GM12878 (cell line): ENCODE data around the gene TICRR. TPM values are rescaled to one million over a fixed set of nuclear protein-coding genes. Genes with fewer than 3 reads are reported as not detected.
A peak's percentile ranks its signal among the peaks of the same experiment; 100 is the strongest.

Experiments used
- ATAC-seq: fragments of 200-7000 bp; cut with Tn5 transposase; 3 replicates; pipeline ENCODE4 v1.9.1; 2020; ENCODE audit warnings: mild to moderate bottlenecking, moderate library complexity
- BruUV-seq: library from RNA; stranded (reverse); fragments of 400-500 nt; replicated peaks from 2 replicates; lab custom pipeline; 2021; lab: Mats Ljungman, UMichigan
- CTCF ChIA-PET: fragments of 300-600 bp; sonication (Branson Sonifier 250); formaldehyde crosslinking; extraction: SDS; loops from one replicate; lab custom pipeline; 2021; ENCODE audit warnings: inconsistent platforms; lab: Yijun Ruan, JAX
- POLR2A ChIA-PET: fragments of 350-600 bp; formaldehyde crosslinking; extraction: SDS; loops from one replicate; lab custom pipeline; 2021; ENCODE audit warnings: inconsistent platforms; lab: Charles Lee
- RAD21 ChIA-PET: fragments of 300-600 bp; sonication (Branson Sonifier 250); formaldehyde crosslinking; loops from one replicate; lab custom pipeline; 2023; ENCODE audit warnings: antibody characterized with exemption; ENCODE audit not compliant: unreplicated experiment; lab: Charles Lee
- SMC1A ChIA-PET: fragments of 300-600 bp; sonication (Branson Sonifier 250); formaldehyde crosslinking; loops from one replicate; lab custom pipeline; 2023; ENCODE audit not compliant: unreplicated experiment, uncharacterized antibody; lab: Charles Lee
- DNase-seq: peaks from one replicate; pipeline ENCODE4 v3.0.0-alpha.2; 2011; ENCODE audit warnings: low read depth, low spot score
- FAIRE-seq: peaks from 3 replicates; lab custom pipeline; 2011; peaks lifted over from hg19 to GRCh38; lab: Jason Lieb, UNC
- H2AFZ ChIP-seq: 2 replicates; pipeline ENCODE4 v1.6.0; 2011; ENCODE audit warnings: low read depth, low read length, control low read depth; ENCODE audit not compliant: control insufficient read depth
- H3K27ac ChIP-seq: 2 replicates; pipeline ENCODE4 v1.5.1; 2011; ENCODE audit warnings: control low read depth; ENCODE audit not compliant: control insufficient read depth, insufficient read depth
- H3K27me3 ChIP-seq, 2 experiments: replicated peaks in 1 of 2; 2 replicates each; pipeline versions ENCODE4 v1.6.0 to v1.6.1; 2011; ENCODE audit warnings: low read length in 1 of 2; ENCODE audit not compliant: control insufficient read depth in 2 of 2, insufficient read depth in 2 of 2
- H3K36me3 ChIP-seq, 2 experiments: 2 replicates each; pipeline ENCODE4 v1.5.1; 2011; ENCODE audit warnings: low read length in 1 of 2; ENCODE audit not compliant: control insufficient read depth in 2 of 2, insufficient read depth in 2 of 2
- H3K4me1 ChIP-seq: 2 replicates; pipeline ENCODE4 v1.6.1; 2011; ENCODE audit warnings: mild to moderate bottlenecking, low read length, moderate library complexity, mixed read lengths; ENCODE audit not compliant: control insufficient read depth, insufficient read depth
- H3K4me2 ChIP-seq: 2 replicates; pipeline ENCODE4 v1.6.0; 2011; ENCODE audit warnings: control low read depth; ENCODE audit not compliant: control insufficient read depth, insufficient read depth
- H3K4me3 ChIP-seq: fragments of 200-600 bp; sonication (generic); 2 replicates; pipeline ENCODE4 v1.5.1; 2016
- H3K79me2 ChIP-seq: 2 replicates; pipeline ENCODE4 v1.6.0; 2011; ENCODE audit warnings: low read length; ENCODE audit not compliant: control insufficient read depth, insufficient read depth
- H3K9ac ChIP-seq: 2 replicates; pipeline ENCODE4 v1.8.0; 2011; ENCODE audit warnings: low read length, control low read depth, mixed read lengths; ENCODE audit not compliant: control insufficient read depth, insufficient read depth
- H3K9me3 ChIP-seq: replicated peaks from 3 replicates; pipeline ENCODE4 v1.5.1; 2011; ENCODE audit warnings: mild to moderate bottlenecking, low read length; ENCODE audit not compliant: control insufficient read depth, insufficient read depth
- H4K20me1 ChIP-seq: 2 replicates; pipeline ENCODE4 v1.6.0; 2011; ENCODE audit not compliant: control insufficient read depth, insufficient read depth
- CBX3 ChIP-seq: fragments of 200-600 bp; sonication (generic); IDR thresholded peaks from 2 replicates; pipeline ENCODE4 v1.6.1; 2016; ENCODE audit warnings: low read depth, borderline replicate concordance
- FOXM1 ChIP-seq: IDR thresholded peaks from 2 replicates; pipeline ENCODE4 v1.6.1; 2012; ENCODE audit warnings: low read depth, mild to moderate bottlenecking, inconsistent platforms, low read length, moderate library complexity
- HCFC1 ChIP-seq: fragments of 150-350 bp; IDR thresholded peaks from 2 replicates; pipeline ENCODE4 v1.6.1; 2014; ENCODE audit warnings: low read length
- HDAC6 ChIP-seq: fragments of 200-600 bp; sonication (generic); IDR thresholded peaks from one replicate; pipeline ENCODE4 v1.8.0; 2017; ENCODE audit warnings: antibody characterized with exemption; ENCODE audit not compliant: unreplicated experiment
- MYC ChIP-seq: IDR thresholded peaks from 2 replicates; pipeline ENCODE4 v1.6.1; 2011; ENCODE audit warnings: mild to moderate bottlenecking, low read length, moderate library complexity, inconsistent platforms; ENCODE audit not compliant: insufficient read depth, insufficient replicate concordance, insufficient read length, severe bottlenecking
- NFYA ChIP-seq: IDR thresholded peaks from 2 replicates; pipeline ENCODE4 v1.6.1; 2011; ENCODE audit warnings: low read depth, mild to moderate bottlenecking, low read length, improper control_type of control experiment, borderline replicate concordance
- NR2C2 ChIP-seq: IDR thresholded peaks from 2 replicates; pipeline ENCODE4 v1.6.1; 2011; ENCODE audit warnings: borderline replicate concordance, low read depth; ENCODE audit not compliant: control insufficient read depth, insufficient read length
- SMAD5 ChIP-seq: IDR thresholded peaks from 2 replicates; pipeline ENCODE4 v1.6.1; 2016; ENCODE audit warnings: antibody characterized with exemption, low read depth
- TAF1 ChIP-seq: IDR thresholded peaks from 2 replicates; pipeline ENCODE4 v1.6.1; 2011; ENCODE audit warnings: mild to moderate bottlenecking, low read depth, low read length, borderline replicate concordance
- TCF12 ChIP-seq: IDR thresholded peaks from 2 replicates; pipeline ENCODE4 v1.6.1; 2011; ENCODE audit warnings: low read depth, mild to moderate bottlenecking, low read length
- ZNF274 ChIP-seq: IDR thresholded peaks from one replicate; pipeline ENCODE4 v1.8.0; 2011; ENCODE audit not compliant: insufficient read length, insufficient read depth
- WGBS: methylation state at CpG from one replicate; pipeline ENCODE4 v1.1.6; 2016; ENCODE audit warnings: low lambda C conversion rate; ENCODE audit not compliant: insufficient replicate concordance, insufficient coverage; ENCODE audit errors: missing lambda C conversion rate; 5-methylcytosine and 5-hydroxymethylcytosine counted together
- in situ Hi-C: fragments of 300-500 bp; cut with MboI; formaldehyde crosslinking; loops from 9 replicates; pipeline ENCODE4 v1.14.3; 2018; ENCODE audit warnings: mixed read lengths
- intact Hi-C: fragments of 100-400 bp; cut with micrococcal nuclease; formaldehyde crosslinking; loops from one replicate; pipeline ENCODE4 v1.14.2; 2022; ENCODE audit not compliant: unreplicated experiment
- polyA plus RNA-seq, 11 experiments: library from polyadenylated mRNA; depleted of rRNA in 4 of 11; unstranded in 6 of 11; stranded (reverse) in 5 of 11; fragments of >200 nt; fragmentation: Nextera tagmentation in 4 of 11; fragmentation: Illumina TruSeq in 1 of 11; extraction: Ambion mirVana in 4 of 11; extraction: Trizol in 1 of 11; gene quantifications; 1 replicate in 1 of 11; 2 replicates in 10 of 11; pipeline versions ENCODE4 v1.2.1 to v1.2.3, GENCODE V29; 2011 to 2016; ENCODE audit warnings: inconsistent platforms in 2 of 11, missing spikeins in 2 of 11, low read depth in 1 of 11
- total RNA-seq, 4 experiments: library from RNA; depleted of rRNA in 3 of 4; stranded (reverse); fragments of >200 nt in 3 of 4; fragmentation: Illumina TruSeq in 1 of 4; extraction: Trizol in 1 of 4; gene quantifications; 2 replicates each; pipeline versions ENCODE4 v1.2.1 to v1.2.3, GENCODE V29; 2013 to 2021
- TF ChIP-seq, protein P1 (sequence below): fragments of 150-350 bp; IDR thresholded peaks from 2 replicates; pipeline ENCODE4 v1.6.1; 2016; ENCODE audit warnings: low read depth, low read length
- TF ChIP-seq, protein P2 (sequence below): fragments of 450-650 bp; IDR thresholded peaks from 2 replicates; pipeline ENCODE4 v1.6.1; 2017; ENCODE audit warnings: borderline replicate concordance
- TF ChIP-seq, protein P3 (sequence below): IDR thresholded peaks from 2 replicates; pipeline ENCODE4 v1.6.1; 2011; ENCODE audit warnings: mild to moderate bottlenecking, low read depth, low read length, moderate library complexity; ENCODE audit not compliant: insufficient replicate concordance

The TICRR gene
- total and polyA plus RNA-seq, 10 of the 15 experiments (the other 5 are each of a cell fraction or from before 2014, with no cell fraction given), result 0.58 to 21.5 (median 11.5) TPM

DNA sequence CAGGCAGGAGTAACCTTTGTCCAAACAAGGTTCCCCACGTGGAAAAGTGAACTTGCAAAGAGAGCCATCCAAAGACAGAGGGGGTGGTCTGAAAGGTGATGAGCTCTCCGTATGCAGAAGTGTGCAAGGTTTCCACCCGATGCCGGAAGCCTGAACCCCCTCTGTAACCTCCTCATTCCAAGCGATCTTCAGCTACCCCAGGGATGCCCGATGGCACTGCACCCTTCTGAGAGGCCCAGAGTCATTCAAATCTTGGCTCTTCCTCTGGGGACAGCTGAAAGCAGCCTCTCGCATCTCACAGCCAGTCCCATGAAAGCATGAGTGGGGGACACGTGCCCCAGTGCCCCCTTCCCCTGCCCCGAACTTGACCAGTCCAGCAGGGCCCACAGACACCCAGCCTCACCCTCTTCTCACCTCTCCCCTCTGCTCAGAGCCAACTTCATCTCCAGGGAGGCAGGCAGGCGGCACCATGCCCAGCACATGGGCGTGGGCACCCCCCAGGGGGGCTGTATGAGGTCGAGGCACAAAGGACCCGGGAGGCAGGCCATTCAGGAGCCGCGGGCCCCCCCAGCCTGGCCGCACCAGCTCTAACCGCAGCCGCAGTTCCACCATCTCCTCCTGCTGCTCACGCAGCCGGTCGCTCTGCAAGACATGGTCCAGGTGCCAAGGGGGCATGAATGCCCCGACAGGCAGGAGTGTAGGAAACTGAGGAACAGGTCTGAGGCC lies 71.3 kb downstream of the TICRR start:
- H3K4me3 ChIP-seq, result no peak overlapping the region
- ATAC-seq, result peak; percentile 24
- no peak overlapping the region for H3K4me2 ChIP-seq
- no peak overlapping the region for H3K27ac ChIP-seq
- SMC1A ChIA-PET, result no interaction called here
- H3K9me3 ChIP-seq, result no peaks in the 10 kb centered on the region
- no peak for FAIRE-seq
- no peaks in the 10 kb centered on the region for H3K36me3 ChIP-seq
- no peaks in the 10 kb centered on the region for H4K20me1 ChIP-seq
- WGBS, result 34% methylated on average over 22 of the region's 22 CpGs
- H3K9ac ChIP-seq, result no peak overlapping the region
- no peaks in the 10 kb centered on the region for H3K4me1 ChIP-seq
- H2AFZ ChIP-seq, result no peak overlapping the region
- H3K79me2 ChIP-seq, result no peaks in the 10 kb centered on the region
- BruUV-seq, result no TSS peak
- no peaks in the 10 kb centered on the region for H3K27me3 ChIP-seq
- POLR2A ChIA-PET, result interaction anchor here (1.1 kb wide), 1 partner anchor 37 kb away, joined by 4 read pairs; no protein-coding TSS in a partner anchor
- intact Hi-C loops (no loop called here), in situ Hi-C loops (no loop called here)
- CTCF ChIA-PET, result interaction anchor here (0.8 to 1.6 kb wide), 2 partner anchors 61 to 92 kb away, joined by 3 read pairs; no protein-coding TSS in a partner anchor
- RAD21 ChIA-PET, result no interaction called here
- no peak for DNase-seq
- no peak for TF ChIP-seq NFYA
- TF ChIP-seq, protein P1, sequence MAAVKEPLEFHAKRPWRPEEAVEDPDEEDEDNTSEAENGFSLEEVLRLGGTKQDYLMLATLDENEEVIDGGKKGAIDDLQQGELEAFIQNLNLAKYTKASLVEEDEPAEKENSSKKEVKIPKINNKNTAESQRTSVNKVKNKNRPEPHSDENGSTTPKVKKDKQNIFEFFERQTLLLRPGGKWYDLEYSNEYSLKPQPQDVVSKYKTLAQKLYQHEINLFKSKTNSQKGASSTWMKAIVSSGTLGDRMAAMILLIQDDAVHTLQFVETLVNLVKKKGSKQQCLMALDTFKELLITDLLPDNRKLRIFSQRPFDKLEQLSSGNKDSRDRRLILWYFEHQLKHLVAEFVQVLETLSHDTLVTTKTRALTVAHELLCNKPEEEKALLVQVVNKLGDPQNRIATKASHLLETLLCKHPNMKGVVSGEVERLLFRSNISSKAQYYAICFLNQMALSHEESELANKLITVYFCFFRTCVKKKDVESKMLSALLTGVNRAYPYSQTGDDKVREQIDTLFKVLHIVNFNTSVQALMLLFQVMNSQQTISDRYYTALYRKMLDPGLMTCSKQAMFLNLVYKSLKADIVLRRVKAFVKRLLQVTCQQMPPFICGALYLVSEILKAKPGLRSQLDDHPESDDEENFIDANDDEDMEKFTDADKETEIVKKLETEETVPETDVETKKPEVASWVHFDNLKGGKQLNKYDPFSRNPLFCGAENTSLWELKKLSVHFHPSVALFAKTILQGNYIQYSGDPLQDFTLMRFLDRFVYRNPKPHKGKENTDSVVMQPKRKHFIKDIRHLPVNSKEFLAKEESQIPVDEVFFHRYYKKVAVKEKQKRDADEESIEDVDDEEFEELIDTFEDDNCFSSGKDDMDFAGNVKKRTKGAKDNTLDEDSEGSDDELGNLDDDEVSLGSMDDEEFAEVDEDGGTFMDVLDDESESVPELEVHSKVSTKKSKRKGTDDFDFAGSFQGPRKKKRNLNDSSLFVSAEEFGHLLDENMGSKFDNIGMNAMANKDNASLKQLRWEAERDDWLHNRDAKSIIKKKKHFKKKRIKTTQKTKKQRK, result no peak
- TF ChIP-seq, protein P2, sequence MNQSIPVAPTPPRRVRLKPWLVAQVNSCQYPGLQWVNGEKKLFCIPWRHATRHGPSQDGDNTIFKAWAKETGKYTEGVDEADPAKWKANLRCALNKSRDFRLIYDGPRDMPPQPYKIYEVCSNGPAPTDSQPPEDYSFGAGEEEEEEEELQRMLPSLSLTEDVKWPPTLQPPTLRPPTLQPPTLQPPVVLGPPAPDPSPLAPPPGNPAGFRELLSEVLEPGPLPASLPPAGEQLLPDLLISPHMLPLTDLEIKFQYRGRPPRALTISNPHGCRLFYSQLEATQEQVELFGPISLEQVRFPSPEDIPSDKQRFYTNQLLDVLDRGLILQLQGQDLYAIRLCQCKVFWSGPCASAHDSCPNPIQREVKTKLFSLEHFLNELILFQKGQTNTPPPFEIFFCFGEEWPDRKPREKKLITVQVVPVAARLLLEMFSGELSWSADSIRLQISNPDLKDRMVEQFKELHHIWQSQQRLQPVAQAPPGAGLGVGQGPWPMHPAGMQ, result no peak
- no peak for TF ChIP-seq FOXM1
- TF ChIP-seq, protein P3, sequence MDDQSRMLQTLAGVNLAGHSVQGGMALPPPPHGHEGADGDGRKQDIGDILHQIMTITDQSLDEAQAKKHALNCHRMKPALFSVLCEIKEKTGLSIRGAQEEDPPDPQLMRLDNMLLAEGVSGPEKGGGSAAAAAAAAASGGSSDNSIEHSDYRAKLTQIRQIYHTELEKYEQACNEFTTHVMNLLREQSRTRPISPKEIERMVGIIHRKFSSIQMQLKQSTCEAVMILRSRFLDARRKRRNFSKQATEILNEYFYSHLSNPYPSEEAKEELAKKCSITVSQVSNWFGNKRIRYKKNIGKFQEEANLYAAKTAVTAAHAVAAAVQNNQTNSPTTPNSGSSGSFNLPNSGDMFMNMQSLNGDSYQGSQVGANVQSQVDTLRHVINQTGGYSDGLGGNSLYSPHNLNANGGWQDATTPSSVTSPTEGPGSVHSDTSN, result no peak
- no peak for TF ChIP-seq CBX3
- TF ChIP-seq TCF12, result no peak
- TF ChIP-seq NR2C2, result no peak
- TF ChIP-seq TAF1, result no peak
- no peak for TF ChIP-seq SMAD5
- no peak for TF ChIP-seq ZNF274
- TF ChIP-seq MYC, result no peak
- no peak for TF ChIP-seq HDAC6
- no peak for TF ChIP-seq HCFC1
